HepG2 (cell line): ENCODE results near the gene CTF1. TPM values are rescaled to one million over a fixed set of nuclear protein-coding genes. Genes with fewer than 3 reads are reported as not detected.

Source experiments
- ATAC-seq: fragments of 200-7000 bp; cut with Tn5 transposase; 3 replicates; pipeline ENCODE4 v1.9.1; 2020; ENCODE audit warnings: mild to moderate bottlenecking, moderate library complexity
- BruUV-seq: library from RNA; stranded (reverse); fragments of 400-500 nt; replicated peaks from 2 replicates; lab custom pipeline; 2021; lab: Mats Ljungman, UMichigan
- CTCF ChIA-PET: fragments of 300-600 bp; formaldehyde crosslinking; extraction: SDS; loops from one replicate; lab custom pipeline; 2021; ENCODE audit warnings: low total read pairs, inconsistent platforms, low intra/inter-chr PET ratio; lab: Yijun Ruan, JAX
- POLR2A ChIA-PET: fragments of 350-600 bp; sonication (Branson Sonifier 250); formaldehyde crosslinking; loops from one replicate; lab custom pipeline; 2020; ENCODE audit warnings: antibody characterized with exemption, inconsistent platforms; lab: Yijun Ruan, JAX
- DNase-seq: peaks from one replicate; pipeline ENCODE4 v3.0.0-alpha.2; 2015; ENCODE audit warnings: low spot score
- FAIRE-seq: peaks from 3 replicates; lab custom pipeline; 2011; peaks lifted over from hg19 to GRCh38; lab: Jason Lieb, UNC
- H2AFZ ChIP-seq: one replicate; pipeline ENCODE4 v1.6.1; 2011; ENCODE audit warnings: low read length, inconsistent platforms
- H3K27ac ChIP-seq: fragments of 300-600 bp; 3 replicates; pipeline ENCODE4 v1.8.0; 2011; ENCODE audit warnings: mixed run types, mild to moderate bottlenecking, mixed read lengths, low read length, inconsistent platforms; ENCODE audit not compliant: insufficient read depth; ENCODE audit errors: extremely low read length
- H3K27me3 ChIP-seq, 2 experiments: fragments of 200-600 bp in 1 of 2; 2 replicates in 1 of 2; 3 replicates in 1 of 2; pipeline versions ENCODE4 v1.6.0 to v1.8.0; 2011; ENCODE audit warnings: low read length in 2 of 2, mild to moderate bottlenecking in 2 of 2, moderate library complexity in 2 of 2, inconsistent platforms in 1 of 2; ENCODE audit not compliant: insufficient read depth in 2 of 2, control insufficient read depth in 1 of 2
- H3K36me3 ChIP-seq, 2 experiments: fragments of 200-600 bp in 1 of 2; replicated peaks in 1 of 2; 2 replicates in 1 of 2; 3 replicates in 1 of 2; pipeline versions ENCODE4 v1.5.1 to v1.8.0; 2011; ENCODE audit warnings: low read length in 2 of 2, inconsistent platforms in 1 of 2; ENCODE audit not compliant: insufficient read depth in 2 of 2, control insufficient read depth in 1 of 2
- H3K4me1 ChIP-seq: 2 replicates; pipeline ENCODE4 v1.5.1; 2012; ENCODE audit warnings: low read length, inconsistent platforms; ENCODE audit not compliant: insufficient read depth
- H3K4me2 ChIP-seq: 2 replicates; pipeline ENCODE4 v1.6.0; 2011; ENCODE audit warnings: low read depth, low read length, inconsistent platforms
- H3K4me3 ChIP-seq, 3 experiments: fragments of 200-600 bp in 1 of 3; sonication (generic), shearing (Covaris generic) in 1 of 3; replicated peaks in 1 of 3; 2 replicates each; pipeline ENCODE4 v1.5.1; 2011 to 2016; ENCODE audit warnings: low read length in 3 of 3, inconsistent platforms in 2 of 3, low read depth in 2 of 3, mild to moderate bottlenecking in 2 of 3, control low read depth in 1 of 3, mixed read lengths in 1 of 3; ENCODE audit not compliant: insufficient read depth in 1 of 3
- H3K79me2 ChIP-seq: one replicate; pipeline ENCODE4 v1.6.1; 2011; ENCODE audit warnings: low read length, inconsistent platforms; ENCODE audit not compliant: insufficient read depth
- H3K9ac ChIP-seq: 2 replicates; pipeline ENCODE4 v1.6.0; 2011; ENCODE audit warnings: mild to moderate bottlenecking, low read depth, low read length, inconsistent platforms; ENCODE audit not compliant: insufficient read depth
- H3K9me3 ChIP-seq: 2 replicates; pipeline ENCODE4 v1.5.1; 2012; ENCODE audit warnings: mild to moderate bottlenecking, low read length
- H4K20me1 ChIP-seq: 2 replicates; pipeline ENCODE4 v1.6.0; 2011; ENCODE audit warnings: inconsistent platforms, mild to moderate bottlenecking, low read length, moderate library complexity; ENCODE audit not compliant: insufficient read depth
- ARID4A ChIP-seq: sonication (generic); formaldehyde crosslinking; IDR thresholded peaks from 2 replicates; pipeline ENCODE4 v1.5.0; 2020; ENCODE audit warnings: mild to moderate bottlenecking, missing genetic modification reagents, borderline replicate concordance
- ZC3H4 ChIP-seq: sonication (generic); formaldehyde crosslinking; IDR thresholded peaks from 2 replicates; pipeline ENCODE4 v1.4.0; 2020; ENCODE audit warnings: missing genetic modification reagents, borderline replicate concordance
- WGBS: methylation state at CpG from one replicate; pipeline ENCODE4 v1.1.6; 2017; ENCODE audit warnings: low lambda C conversion rate; 5-methylcytosine and 5-hydroxymethylcytosine counted together
- in situ Hi-C: cut with HindIII; loops from 2 replicates; pipeline ENCODE4 v1.10.0; 2017; ENCODE audit warnings: low pct_unique_long_range_greater_than_20kb; ENCODE audit not compliant: extremely low pct_ligation_motif_present
- intact Hi-C: fragments of 100-400 bp; cut with micrococcal nuclease; formaldehyde crosslinking; loops from one replicate; pipeline ENCODE4 v1.10.0; 2022; ENCODE audit not compliant: unreplicated experiment
- polyA plus RNA-seq, 8 experiments: library from polyadenylated mRNA; depleted of rRNA in 3 of 8; stranded (reverse) in 7 of 8; unstranded in 1 of 8; fragments of >200 nt; fragmentation: Illumina TruSeq in 4 of 8; extraction: Trizol in 4 of 8; gene quantifications; 2 replicates each; pipeline versions ENCODE4 v1.2.1 to v1.2.3, GENCODE V29; 2011 to 2016; ENCODE audit warnings: low read depth in 4 of 8, missing spikeins in 1 of 8, mixed read lengths in 1 of 8; ENCODE audit not compliant: insufficient read depth in 1 of 8
- total RNA-seq, 5 experiments: library from RNA; depleted of rRNA; stranded (reverse); fragments of >200 nt; fragmentation: Illumina TruSeq; extraction: Trizol; gene quantifications; 2 replicates each; pipeline ENCODE4 v1.2.3, GENCODE V29; 2016; ENCODE audit warnings: low read depth in 1 of 5

CTF1 gene
- total and polyA plus RNA-seq, 2 of the 13 experiments (the other 11 are each of a cell fraction or from before 2014, with no cell fraction given): 0.13 to 1.8 TPM

DNA sequence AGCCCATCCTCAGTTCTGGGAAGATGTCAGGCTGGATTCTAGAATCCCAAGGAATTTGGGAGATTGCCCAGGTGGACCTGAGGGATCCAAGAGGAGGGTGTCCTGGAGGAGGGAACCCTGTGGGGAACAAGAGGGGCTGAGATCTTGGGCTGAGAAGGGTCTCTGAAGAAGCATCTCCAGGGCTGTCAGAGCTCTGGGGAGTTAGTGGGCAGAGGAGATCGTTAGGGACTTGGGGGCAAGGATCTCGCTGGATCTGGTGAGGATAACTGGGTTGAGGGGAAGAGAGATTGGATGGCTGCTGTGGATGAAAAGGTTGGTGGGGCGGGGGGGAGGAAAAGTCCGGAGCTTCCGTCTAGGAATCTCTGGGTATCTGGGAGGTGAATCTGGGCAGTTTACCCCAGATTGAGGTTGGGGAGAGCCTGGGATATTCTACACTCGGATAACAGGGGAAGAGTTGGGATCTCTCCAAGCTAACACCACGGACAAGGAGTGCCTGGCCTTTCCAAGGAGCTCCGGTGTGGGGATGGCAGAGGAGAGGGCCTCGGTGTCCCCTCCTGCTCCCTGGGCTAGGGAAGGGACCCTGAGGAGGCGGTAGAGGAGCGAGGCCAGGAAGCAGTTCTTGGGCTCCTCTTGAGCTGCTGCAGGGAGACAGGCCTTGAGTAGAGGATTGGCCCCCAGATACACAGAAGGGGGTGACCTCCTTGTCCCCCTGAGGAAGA, 28.7 kb downstream of the CTF1 start:
- in situ Hi-C loops: loop anchor here (5.0 kb wide), 1 partner anchor 83 kb away; no protein-coding TSS in a partner anchor

More for the DNA sequence above, 28.7 kb downstream of the CTF1 start:
- POLR2A ChIA-PET: interaction anchor here (0.6 to 1.5 kb wide), 4 partner anchors 17 to 590 kb away, joined by 3 to 6 read pairs (median 4); partner anchors contain the start of gene ORAI3
- peak overlapping the region; percentile 65 to 75 (median 68); a peak in 4 of 6 replicates for H3K4me3 ChIP-seq
- peak overlapping the region; percentile 67; the same call in 1 of the 2 replicates for H3K9ac ChIP-seq
- no peak for TF ChIP-seq ZC3H4 (CRISPR knock-in tag)
- 0 out of 2 replicates have a peak, but pooled peaks have one; percentile 1 for TF ChIP-seq ARID4A (CRISPR knock-in tag)
- TF ChIP-seq, all 625 proteins: peak for 1
- WGBS: 89% methylated on average over 11 of the region's 11 CpGs
- FAIRE-seq (no peak), ATAC-seq (no peak), DNase-seq (no peak)
- CTCF ChIA-PET: no interaction called here
- Histone ChIP-seq H3K79me2 (no peaks in the 10 kb centered on the region), H4K20me1 (no peaks in the 10 kb centered on the region; the same call in 1 of the 2 replicates), H3K27me3 (no peaks in the 10 kb centered on the region; a peak in 1 of 5 replicates), H3K36me3 (peaks cover 2 to 9% of the 10 kb centered on the region in 2 experiments; a peak in 2 of 5 replicates), H3K4me1 (peaks cover 19% of the 10 kb centered on the region), H3K4me2 (peak overlapping the region; percentile 63), H3K27ac (no peak overlapping the region), H3K9me3 (no peaks in the 10 kb centered on the region), H2AFZ (no peak overlapping the region)
- intact Hi-C loops: loop anchor here (10.0 kb wide), 1 partner anchor 230 kb away; the partner anchor contains the start of gene SRCAP
- BruUV-seq: no TSS peak
